Testis (tissue), 2 donors: Measurements from ENCODE around the gene AXIN1.

Experiments
- CTCF ChIP-seq, 3 experiments: fragments of 450-650 bp in 2 of 3; fragments of 200-600 bp in 1 of 3; sonication (generic) in 1 of 3; IDR thresholded peaks; one replicate each; pipeline ENCODE4 v1.5.1; 2016 to 2019; ENCODE audit warnings: antibody characterized with exemption in 3 of 3, mild to moderate bottlenecking in 2 of 3, moderate library complexity in 1 of 3
- POLR2A ChIP-seq: fragments of 450-650 bp; IDR thresholded peaks from one replicate; pipeline ENCODE4 v1.6.1; 2017; ENCODE audit warnings: antibody characterized with exemption, mild to moderate bottlenecking, moderate library complexity

DNA sequence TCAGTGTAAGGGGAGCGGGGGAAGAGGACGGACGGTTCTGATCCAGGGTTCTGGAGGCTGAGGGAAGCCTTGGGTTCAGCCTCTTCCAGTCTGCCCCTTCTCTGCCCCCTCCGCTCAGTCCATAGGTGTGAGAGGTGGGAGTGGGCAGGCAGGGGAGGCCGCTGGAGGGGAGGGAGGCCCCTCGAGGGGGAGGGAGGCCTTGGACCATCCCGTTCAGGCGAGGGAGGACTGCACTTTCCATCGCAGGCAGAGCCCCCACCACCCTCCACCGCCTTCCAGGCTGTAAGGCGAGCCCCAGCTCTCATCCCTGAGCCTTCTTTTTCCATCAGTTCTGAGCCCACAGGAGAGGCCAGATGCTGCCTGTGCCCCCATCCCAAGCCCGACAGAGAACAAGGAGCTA lies 4.2 kb upstream of the AXIN1 start:
- no peak for TF ChIP-seq CTCF (IDR thresholded peaks at IDR 0.05)
- TF ChIP-seq POLR2A, result no peak
